Activated T-cell treated with anti-CD3 and anti-CD28 coated beads, Interleukin-2, amount 50 U/mL, for 72 hours (primary cell): Measurements from ENCODE around the gene PSMB5. TPM values are rescaled to one million over a fixed set of nuclear protein-coding genes. Genes with fewer than 3 reads are reported as not detected.
A peak's percentile ranks its signal among the peaks of the same experiment; 100 is the strongest.

Experiments used
- ATAC-seq, 2 donors: fragments of 150-1000 bp; cut with Tn5 transposase; replicated peaks in 1 of 2; 2 replicates each; pipeline ENCODE4 v1.10.0; 2021; ENCODE audit warnings: moderate library complexity in 2 of 2, mild to moderate bottlenecking in 1 of 2
- DNase-seq, 2 donors: peaks; one replicate each; pipeline ENCODE4 v3.0.0; 2021 to 2022; ENCODE audit warnings: mixed read lengths in 1 of 2
- H3K27ac Mint-ChIP-seq: one replicate; pipeline ENCODE4 v1.8.0; 2022; ENCODE audit warnings: mild to moderate bottlenecking, moderate library complexity, mixed read lengths
- H3K27me3 Mint-ChIP-seq: one replicate; pipeline ENCODE4 v1.8.0; 2022; ENCODE audit warnings: low read depth, mixed read lengths
- H3K36me3 Mint-ChIP-seq, 2 donors: one replicate each; pipeline ENCODE4 v1.8.0; 2022; ENCODE audit warnings: mixed read lengths in 2 of 2, mild to moderate bottlenecking in 1 of 2; ENCODE audit not compliant: insufficient read depth in 2 of 2
- H3K4me1 Mint-ChIP-seq: one replicate; pipeline ENCODE4 v1.8.0; 2022; ENCODE audit warnings: low read depth, mixed read lengths
- H3K4me3 Mint-ChIP-seq, 2 donors: one replicate each; pipeline ENCODE4 v1.8.0; 2022; ENCODE audit warnings: mild to moderate bottlenecking in 2 of 2, mixed read lengths in 2 of 2, moderate library complexity in 2 of 2
- H3K9me3 Mint-ChIP-seq, 2 donors: one replicate each; pipeline ENCODE4 v1.8.0; 2022; ENCODE audit warnings: mixed read lengths in 2 of 2
- total RNA-seq, 2 donors: library from RNA; stranded (reverse); gene quantifications; one replicate each; pipeline ENCODE4 v1.2.3, GENCODE V29; 2022

The PSMB5 gene
- total RNA-seq, 2 donors from 2014 or later: 82.8 to 88.9 TPM

DNA sequence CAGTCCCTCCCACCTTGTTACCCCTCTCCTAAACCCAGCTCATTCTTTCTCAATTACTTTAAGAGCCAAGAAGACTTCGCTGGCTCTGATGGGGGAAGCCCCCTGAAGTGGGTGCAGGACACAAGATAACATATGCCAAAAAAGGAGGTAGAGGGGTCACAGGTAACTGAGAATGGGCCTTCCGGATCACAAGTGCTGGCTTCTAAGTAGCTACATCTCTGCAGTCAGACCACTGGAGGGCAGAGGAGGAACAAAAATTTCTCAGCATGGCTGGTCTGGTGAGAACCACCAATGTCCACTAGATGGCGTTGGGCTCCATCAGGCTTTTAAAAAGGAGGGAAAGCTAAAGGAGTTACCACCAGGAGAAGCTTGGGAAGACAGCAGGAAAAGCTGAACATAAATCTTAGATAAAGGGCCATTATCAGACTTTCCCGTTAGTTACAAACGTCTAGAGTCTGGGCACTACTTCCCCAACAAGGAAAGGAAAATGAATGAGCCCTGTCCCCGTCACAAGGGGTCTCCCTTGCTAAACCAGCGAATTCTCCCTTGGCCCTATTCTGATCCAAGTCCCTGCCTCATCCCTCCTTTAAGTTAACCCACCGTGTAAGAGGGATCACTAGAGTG lies 34.2 kb upstream of the PSMB5 start:
- Mint-ChIP-seq H3K4me1 (peaks cover 43% of the 10 kb centered on the region), H3K36me3 (peaks cover 10 to 18% of the 10 kb centered on the region in 2 donors), H3K27me3 (no peaks in the 10 kb centered on the region), H3K27ac (peak overlapping the region; percentile 36), H3K4me3 (peak overlapping the region; percentile 15 to 32), H3K9me3 (no peaks in the 10 kb centered on the region)
- ATAC-seq (peak; percentile 70 to 77), DNase-seq (peak; percentile 74 to 76)

DNA sequence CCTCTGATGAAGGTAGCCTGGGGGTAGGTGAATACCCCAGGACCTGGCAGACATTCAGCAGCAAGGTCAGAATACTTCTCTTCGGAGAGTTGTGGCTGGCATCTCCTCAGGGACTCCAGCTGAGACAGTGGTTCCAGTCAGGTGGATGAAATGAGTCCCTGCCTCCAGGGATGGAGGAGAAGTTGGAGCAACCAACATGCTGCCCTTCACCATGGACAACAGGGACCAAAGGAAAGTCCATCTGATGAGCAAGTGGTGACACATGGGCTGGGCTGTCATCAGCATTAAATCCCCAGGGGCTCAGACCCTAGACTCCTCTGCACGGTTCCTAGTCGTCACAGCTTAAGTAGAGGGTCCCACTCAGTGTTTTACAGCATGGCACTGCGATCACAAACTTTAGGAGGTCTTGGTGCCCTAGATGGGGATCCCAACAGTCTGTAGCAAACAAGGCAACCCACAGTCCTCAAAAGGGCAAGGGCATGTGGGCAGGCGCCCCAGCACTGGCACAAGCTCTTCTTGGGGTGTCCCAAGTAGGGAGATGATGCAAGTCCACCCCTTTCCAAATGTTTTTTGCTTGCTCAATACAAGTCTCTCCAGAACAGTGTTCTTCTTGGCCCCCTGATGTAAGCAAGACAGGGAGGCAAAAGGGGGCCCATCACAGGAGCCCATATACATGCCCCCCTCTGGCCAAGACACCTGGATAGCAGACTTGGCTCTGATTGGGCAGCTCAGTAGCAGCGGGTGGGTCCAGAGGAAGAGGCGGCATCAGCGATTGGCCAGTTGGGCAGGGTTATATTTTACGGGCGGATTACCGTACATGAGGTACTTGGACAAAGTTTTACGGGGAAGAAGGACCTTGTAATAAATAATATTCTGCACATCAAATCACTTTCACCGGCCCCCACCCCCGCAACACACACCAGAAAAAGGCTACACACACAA lies 33.4 kb upstream of the PSMB5 start:
- peak overlapping the region in 1 of 2 donors; percentile 15 for H3K4me3 Mint-ChIP-seq
- no peaks in the 10 kb centered on the region for H3K27me3 Mint-ChIP-seq
- H3K4me1 Mint-ChIP-seq: peaks cover 43% of the 10 kb centered on the region
- DNase-seq (no peak), ATAC-seq (no peak)
- H3K27ac Mint-ChIP-seq: peak overlapping the region; percentile 36
- peaks cover 11 to 24% of the 10 kb centered on the region in 2 donors for H3K36me3 Mint-ChIP-seq
- H3K9me3 Mint-ChIP-seq: no peaks in the 10 kb centered on the region

DNA sequence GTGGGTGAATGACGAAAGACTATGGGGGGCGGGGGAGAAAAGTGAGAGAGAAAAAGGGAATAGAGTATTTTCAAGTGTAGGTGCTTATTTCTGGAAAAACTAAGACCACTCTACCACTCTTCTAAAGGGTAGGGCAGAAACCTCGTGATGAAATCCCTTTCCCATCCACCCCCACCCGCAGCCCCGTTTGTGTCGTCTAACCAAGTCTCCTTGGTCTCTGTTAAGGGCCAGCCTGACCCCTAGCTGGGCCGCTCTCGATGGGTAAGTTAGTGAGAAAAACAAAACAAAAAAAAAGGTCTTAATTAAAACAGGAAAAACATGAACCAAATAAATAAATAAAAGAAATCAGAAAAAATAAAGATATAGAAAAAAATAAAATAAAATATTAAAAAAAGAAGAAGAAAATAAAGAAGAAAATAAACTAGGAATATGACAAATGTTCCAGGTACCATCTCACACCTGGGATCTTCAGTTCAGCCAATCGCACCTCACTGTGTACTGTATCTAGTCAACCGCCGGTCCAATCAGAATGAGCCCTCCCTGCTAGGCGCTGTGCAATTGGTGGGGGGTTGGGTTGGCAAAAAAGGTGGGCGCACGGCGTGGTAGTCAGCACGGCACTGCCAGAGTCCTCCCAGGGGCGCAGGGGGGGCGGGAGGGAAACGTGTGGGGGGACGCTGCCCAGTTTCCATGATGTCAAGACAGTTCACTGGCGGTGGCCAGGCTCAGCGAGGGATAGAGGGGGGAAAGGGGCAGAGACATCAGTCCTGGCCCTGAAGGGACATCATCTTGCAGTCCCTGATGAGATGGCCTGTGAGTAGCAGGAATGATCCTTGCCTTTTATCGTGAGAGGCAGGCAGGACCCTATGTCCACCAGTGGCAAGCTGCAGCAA lies 32.4 kb upstream of the PSMB5 start:
- DNase-seq (no peak), ATAC-seq (no peak)
- no peak overlapping the region for H3K27ac Mint-ChIP-seq
- H3K4me3 Mint-ChIP-seq: no peak overlapping the region
- peaks cover 13 to 26% of the 10 kb centered on the region in 2 donors for H3K36me3 Mint-ChIP-seq
- H3K27me3 Mint-ChIP-seq: no peaks in the 10 kb centered on the region
- peaks cover 39% of the 10 kb centered on the region for H3K4me1 Mint-ChIP-seq
- H3K9me3 Mint-ChIP-seq: no peaks in the 10 kb centered on the region

DNA sequence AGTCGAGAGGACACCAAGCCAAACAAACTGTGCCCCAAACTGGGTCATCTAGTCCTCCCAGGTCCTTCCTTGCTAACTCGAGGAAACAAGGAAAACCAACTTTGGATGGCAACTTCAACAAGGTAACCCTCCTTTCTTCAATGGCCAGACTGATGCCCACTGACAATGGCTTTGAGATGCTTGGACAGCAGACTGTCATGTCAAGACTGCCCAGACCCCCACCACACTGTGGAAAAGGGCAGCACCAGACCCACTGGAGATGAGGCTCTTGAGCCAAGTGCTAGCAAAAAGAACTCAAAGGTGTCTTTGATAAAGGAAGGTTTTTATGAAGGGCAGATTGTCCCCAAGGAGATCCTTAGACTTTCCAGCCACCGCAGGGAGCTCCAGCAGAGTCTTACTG lies 31.7 kb upstream of the PSMB5 start:
- no peak for ATAC-seq
- Mint-ChIP-seq H3K9me3 (no peaks in the 10 kb centered on the region), H3K27me3 (no peaks in the 10 kb centered on the region), H3K36me3 (peaks cover 13 to 28% of the 10 kb centered on the region in 2 donors), H3K27ac (no peak overlapping the region), H3K4me3 (no peak overlapping the region), H3K4me1 (peaks cover 31% of the 10 kb centered on the region)
- DNase-seq: no peak

DNA sequence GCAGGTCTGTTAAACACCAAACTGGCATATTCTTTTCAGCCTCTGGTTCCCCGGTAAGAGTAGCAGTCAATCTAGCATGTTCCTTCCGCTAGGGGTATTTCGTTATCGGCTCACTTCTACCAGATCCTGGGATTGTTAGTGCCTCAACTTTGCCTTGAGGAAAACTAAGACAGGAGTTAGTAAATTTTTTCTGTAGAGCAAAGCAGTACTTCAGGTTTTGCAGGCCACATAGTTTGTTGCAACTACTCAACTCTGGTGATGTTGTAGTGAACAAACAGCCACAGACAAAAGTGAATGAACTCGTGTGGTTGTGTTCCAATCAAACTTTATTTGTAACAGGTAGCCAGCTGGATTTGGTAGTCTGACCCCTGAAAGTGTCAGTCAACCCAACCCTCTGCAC lies 28.9 kb upstream of the PSMB5 start:
- H3K4me3 Mint-ChIP-seq: no peak overlapping the region
- DNase-seq: no peak
- H3K9me3 Mint-ChIP-seq: no peaks in the 10 kb centered on the region
- peaks cover 10% of the 10 kb centered on the region for H3K4me1 Mint-ChIP-seq
- peaks cover 11 to 31% of the 10 kb centered on the region in 2 donors for H3K36me3 Mint-ChIP-seq
- H3K27me3 Mint-ChIP-seq: no peaks in the 10 kb centered on the region
- peak overlapping the region; percentile 26 for H3K27ac Mint-ChIP-seq
- ATAC-seq: no peak

DNA sequence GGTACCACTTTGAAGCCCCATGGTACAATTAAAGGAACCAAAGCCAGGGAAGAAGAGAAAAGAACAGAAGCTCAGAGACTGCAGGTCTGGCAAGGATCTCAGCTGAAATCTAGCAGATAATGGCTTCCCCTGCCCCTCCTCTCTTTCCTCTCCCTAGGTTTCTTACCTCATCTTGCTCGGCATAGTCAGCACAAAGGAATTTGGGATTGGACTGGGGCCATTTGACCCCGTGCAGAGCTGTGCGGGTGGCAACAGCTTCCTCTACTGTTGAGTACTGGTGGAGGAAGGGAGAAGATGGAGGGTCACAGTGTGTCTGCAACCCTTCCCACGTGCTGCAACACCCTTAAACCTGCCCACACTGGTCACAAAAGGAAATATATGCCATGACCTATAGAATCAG lies 27.3 kb upstream of the PSMB5 start:
- no peak overlapping the region for H3K4me3 Mint-ChIP-seq
- no peak overlapping the region for H3K27ac Mint-ChIP-seq
- H3K9me3 Mint-ChIP-seq: no peaks in the 10 kb centered on the region
- no peak for ATAC-seq
- DNase-seq: no peak
- H3K36me3 Mint-ChIP-seq: peaks cover 11 to 31% of the 10 kb centered on the region in 2 donors
- peaks cover 7% of the 10 kb centered on the region for H3K4me1 Mint-ChIP-seq
- peaks cover 2% of the 10 kb centered on the region for H3K27me3 Mint-ChIP-seq

DNA sequence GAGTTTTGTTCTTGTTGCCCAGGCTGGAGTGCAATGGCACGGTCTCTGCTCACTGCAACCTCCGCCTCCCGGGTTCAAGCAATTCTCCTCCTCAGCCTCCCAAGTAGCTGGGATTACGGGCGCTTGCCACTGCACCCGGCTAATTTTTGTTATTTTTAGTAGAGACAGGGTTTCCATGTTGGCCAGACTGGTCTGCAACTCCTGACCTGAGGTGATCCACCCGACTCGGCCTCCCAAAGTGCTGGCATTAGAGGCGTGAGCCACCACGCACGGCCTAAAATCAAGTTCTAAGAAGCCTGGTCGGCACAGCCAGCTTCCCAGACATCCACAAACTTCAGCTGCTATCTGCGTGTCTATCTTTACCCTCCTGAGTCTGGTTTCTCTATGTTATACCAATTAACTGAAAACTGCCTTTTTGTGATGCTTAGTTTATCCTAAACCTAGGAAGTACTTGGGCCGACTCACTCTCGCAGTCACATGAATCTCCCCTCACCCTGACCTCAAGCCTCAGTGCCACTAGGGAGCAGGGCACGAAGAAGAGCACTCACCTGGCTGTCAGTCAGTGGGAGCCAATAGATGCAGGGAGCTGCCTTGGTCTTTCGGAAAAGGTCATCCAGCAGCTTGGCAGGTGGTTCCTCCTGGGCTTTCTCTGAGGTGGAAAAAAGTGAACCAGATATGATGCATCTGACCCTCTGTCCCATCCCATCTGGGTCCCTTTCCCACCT lies 26.0 kb upstream of the PSMB5 start:
- ATAC-seq (no peak), DNase-seq (no peak)
- peaks cover 6 to 25% of the 10 kb centered on the region in 2 donors for H3K36me3 Mint-ChIP-seq
- H3K27me3 Mint-ChIP-seq: peaks cover 12% of the 10 kb centered on the region
- H3K4me1 Mint-ChIP-seq: peaks cover 17% of the 10 kb centered on the region
- no peak overlapping the region for H3K4me3 Mint-ChIP-seq
- H3K27ac Mint-ChIP-seq: no peak overlapping the region
- H3K9me3 Mint-ChIP-seq: no peaks in the 10 kb centered on the region

DNA sequence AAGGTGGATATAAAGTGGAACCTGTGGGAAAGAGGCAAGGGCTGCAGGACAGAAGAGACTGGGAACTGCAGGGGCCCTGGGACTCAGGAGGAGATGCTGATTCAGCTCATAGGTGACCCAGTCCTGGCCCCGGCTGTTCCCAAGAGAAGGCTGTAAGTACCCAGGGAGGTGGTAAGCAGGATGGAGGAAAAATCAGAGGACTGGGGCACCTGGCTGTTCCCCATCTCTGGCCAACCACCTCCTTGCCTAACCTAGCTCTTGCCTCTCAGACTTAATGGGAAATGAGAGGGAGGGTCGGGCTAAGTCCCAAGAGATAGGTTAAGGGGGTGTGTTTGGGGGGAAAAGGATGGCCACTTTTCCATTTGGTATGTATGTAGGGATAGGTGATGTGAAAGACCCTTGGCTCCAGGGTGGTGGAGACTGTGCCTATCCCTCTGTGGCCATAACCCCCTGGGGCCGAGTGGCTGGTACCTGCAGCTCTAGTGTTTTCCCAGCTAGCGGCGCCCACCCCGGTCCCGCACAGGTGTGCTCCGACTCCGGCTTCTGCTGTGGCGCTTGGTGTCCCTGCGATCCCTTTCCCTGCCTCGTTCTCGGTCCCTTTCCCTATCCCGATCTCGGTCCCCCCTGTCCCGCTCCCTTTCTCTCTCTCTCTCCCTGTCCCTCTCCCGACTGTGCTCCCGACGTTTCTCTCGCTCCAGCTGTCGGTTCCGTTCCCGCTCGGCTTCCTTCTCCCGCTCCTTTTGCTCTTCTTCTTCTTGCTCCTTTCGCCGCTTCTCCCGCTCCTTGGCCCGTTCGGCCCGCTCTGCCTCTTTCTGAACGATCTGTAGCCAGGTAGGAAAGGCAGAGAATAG lies 24.2 kb upstream of the PSMB5 start:
- DNase-seq: no peak
- Mint-ChIP-seq H3K27me3 (peaks cover 12% of the 10 kb centered on the region), H3K36me3 (peaks cover 3 to 20% of the 10 kb centered on the region in 2 donors), H3K4me3 (no peak overlapping the region), H3K9me3 (no peaks in the 10 kb centered on the region), H3K27ac (no peak overlapping the region), H3K4me1 (peaks cover 15% of the 10 kb centered on the region)
- ATAC-seq: no peak

DNA sequence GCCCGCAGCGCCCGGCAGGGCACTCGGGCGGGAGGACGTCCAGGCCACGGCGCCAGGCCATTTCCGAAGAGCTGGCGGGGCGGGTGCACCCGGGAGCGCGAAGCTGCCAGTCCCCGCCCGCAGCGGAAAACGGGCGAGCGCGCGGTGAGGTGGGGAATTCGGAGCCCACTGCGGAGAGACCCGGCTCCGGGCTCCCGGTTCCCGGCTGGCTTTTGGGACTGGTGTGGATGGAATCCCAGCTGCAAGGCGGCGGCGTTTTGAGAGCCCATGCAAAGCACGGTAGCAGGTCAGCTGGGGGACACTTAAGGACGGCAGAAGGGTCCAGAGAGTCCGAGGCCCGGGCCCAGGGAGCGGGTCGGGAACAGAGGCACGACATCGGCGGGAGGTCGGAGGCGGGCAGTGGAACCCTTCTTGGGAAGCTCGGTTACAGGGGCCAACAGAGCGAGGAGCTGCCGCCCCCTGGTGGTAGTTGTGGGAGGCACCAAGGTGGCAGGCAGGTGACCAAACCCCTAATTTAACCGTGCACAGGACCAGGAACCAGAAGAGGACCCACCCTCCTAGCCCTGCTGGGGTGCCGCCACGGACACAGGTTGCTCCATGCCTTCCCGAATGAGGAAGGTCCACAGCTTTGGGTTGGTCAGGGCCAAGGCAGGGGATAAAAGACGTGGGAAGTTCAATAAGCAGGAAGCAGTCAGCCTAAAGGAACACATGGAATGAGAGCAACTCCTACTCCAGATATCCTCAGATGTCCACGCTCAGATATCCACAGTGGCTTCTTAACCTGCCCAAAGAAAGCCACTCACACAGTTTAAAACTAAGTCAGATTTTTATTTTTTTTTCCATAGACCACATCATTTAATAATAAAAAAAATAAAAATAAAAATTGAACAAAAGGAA lies 23.3 kb upstream of the PSMB5 start:
- Mint-ChIP-seq H3K27ac (no peak overlapping the region), H3K4me3 (peak overlapping the region; percentile 79 to 82), H3K4me1 (peaks cover 15% of the 10 kb centered on the region), H3K9me3 (no peaks in the 10 kb centered on the region), H3K27me3 (peaks cover 12% of the 10 kb centered on the region), H3K36me3 (peaks cover 2 to 14% of the 10 kb centered on the region in 2 donors)
- DNase-seq (peak; percentile 86 to 90), ATAC-seq (peak; percentile 70 to 72)

DNA sequence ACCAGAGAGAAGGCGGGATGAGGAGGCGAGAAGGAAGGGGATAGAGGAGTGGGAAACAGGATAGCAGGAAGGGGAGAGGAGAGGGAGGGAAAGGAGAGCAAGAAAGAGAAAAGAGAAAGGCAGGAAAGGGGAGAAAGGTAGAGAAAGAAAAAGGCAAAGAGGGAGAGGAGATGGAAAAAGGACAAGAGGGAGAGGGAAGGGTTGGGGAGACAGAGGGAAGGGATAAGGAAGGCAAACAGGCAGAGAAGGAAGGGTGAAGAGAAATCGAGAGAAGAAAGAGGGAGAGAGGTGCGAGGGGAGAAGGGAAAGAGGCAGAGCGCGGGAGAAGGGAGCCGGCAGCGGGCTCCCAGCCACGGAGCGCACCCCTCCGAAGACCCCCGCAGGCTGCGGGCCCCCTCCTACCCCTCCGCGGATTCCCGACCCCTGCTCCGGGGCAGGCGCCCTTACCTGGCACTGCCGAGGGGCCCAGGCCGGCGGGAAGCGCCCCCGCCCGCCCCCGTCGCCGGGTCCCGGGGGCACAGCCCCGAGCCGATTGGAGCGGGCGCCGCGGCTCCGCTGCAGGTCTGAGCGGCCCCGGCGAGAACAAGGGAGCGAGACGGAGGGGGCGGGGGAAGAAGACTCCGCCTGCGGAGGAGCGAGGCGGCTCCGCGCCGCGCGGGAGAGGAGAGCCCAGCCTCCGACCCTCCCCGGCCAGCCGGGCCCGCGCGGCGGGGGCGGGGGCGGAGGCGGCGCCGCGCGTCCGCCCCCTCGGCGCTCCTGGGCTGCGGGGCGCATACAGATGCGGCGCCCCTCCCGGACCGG lies 22.5 kb upstream of the PSMB5 start, which contains the start of gene CDH24:
Gene CDH24, minus strand, starts transcription at position 565 of the 801 bp plus-strand sequence. CDS start 1,787 bp downstream, outside the sequence.
- peak within 1 kb of the TSS; percentile 89 to 93 for H3K4me3 Mint-ChIP-seq
- H3K4me1 Mint-ChIP-seq: peaks cover 15% of the 10 kb centered on the region
- H3K27me3 Mint-ChIP-seq: peaks cover 12% of the 10 kb centered on the region
- no peaks in the 10 kb centered on the region for H3K9me3 Mint-ChIP-seq
- DNase-seq: peak; percentile 77 to 83
- H3K27ac Mint-ChIP-seq: peak within 1 kb of the TSS; percentile 3
- ATAC-seq: peak; percentile 72 to 75
- peaks cover under 1 to 12% of the 10 kb centered on the region in 2 donors for H3K36me3 Mint-ChIP-seq
